NB4 (cell line): Measurements from ENCODE around the gene TPSB2.

Experiments used
- POLR2A ChIP-seq: IDR thresholded peaks from 2 replicates; pipeline ENCODE4 v1.6.1; 2011; ENCODE audit warnings: mild to moderate bottlenecking; ENCODE audit not compliant: insufficient read length; ENCODE audit errors: extremely low read depth
- TF ChIP-seq, protein P1 (sequence below): IDR thresholded peaks from one replicate; pipeline ENCODE4 v1.5.1; 2012; ENCODE audit warnings: low read depth, low read length

DNA sequence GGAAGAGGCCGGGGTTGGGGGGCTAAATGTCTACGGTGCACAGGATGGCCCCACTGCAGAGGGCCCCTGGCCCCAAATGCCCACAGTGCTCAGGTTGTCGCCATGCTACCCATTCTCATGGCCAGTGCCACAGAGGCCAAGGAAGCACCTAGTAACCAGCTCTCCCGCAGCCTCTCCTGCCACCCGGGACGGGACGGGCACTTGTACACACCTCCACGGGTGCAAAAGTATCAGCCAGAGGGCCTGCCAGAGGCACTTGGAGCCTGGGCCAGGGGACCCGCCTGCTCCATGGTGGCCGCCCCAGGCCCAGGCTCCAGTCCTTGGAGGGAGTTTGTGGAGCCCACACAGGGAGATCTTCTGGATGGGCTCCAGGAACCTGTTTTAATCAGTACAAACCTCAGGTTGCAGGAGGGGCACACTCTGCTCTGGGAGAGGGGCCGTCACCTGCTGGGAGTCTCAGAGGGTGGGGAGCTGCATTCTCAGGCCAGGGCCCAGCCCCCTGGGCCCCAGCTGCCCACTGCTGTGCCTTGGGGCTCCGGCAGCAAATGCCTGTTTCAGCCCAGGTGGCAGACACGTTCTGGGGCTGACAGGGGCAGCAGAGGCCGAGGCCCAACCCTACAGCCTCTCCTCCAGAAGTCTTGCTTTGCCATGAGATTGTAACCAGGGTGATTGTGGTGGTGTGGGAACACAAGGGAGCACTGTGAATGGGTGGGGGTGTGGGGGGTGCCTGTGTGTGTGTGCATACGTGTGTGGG, 33.8 kb upstream of the TPSB2 start:
- TF ChIP-seq, protein P1, sequence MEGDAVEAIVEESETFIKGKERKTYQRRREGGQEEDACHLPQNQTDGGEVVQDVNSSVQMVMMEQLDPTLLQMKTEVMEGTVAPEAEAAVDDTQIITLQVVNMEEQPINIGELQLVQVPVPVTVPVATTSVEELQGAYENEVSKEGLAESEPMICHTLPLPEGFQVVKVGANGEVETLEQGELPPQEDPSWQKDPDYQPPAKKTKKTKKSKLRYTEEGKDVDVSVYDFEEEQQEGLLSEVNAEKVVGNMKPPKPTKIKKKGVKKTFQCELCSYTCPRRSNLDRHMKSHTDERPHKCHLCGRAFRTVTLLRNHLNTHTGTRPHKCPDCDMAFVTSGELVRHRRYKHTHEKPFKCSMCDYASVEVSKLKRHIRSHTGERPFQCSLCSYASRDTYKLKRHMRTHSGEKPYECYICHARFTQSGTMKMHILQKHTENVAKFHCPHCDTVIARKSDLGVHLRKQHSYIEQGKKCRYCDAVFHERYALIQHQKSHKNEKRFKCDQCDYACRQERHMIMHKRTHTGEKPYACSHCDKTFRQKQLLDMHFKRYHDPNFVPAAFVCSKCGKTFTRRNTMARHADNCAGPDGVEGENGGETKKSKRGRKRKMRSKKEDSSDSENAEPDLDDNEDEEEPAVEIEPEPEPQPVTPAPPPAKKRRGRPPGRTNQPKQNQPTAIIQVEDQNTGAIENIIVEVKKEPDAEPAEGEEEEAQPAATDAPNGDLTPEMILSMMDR: no peak
- TF ChIP-seq POLR2A: no peak
